IPS DF 6.9 (cell line): Measurements from ENCODE around the gene METTL8.
A peak's percentile ranks its signal among the peaks of the same experiment; 100 is the strongest.
"Not testable (repeated sequence)": the region's sequence is repeated elsewhere in the genome, so short reads cannot be mapped to it uniquely, and the experiment has no call there.

Experiments used
- DNase-seq: peaks from one replicate; pipeline ENCODE4 v3.0.0-alpha.2; 2013; ENCODE audit warnings: low read depth, low spot score
- H3K27ac ChIP-seq: one replicate; pipeline ENCODE4 v1.5.1; 2013; ENCODE audit warnings: low read length, control low read depth
- H3K27me3 ChIP-seq: 2 replicates; pipeline ENCODE4 v1.6.1; 2013; ENCODE audit warnings: mild to moderate bottlenecking, low read length; ENCODE audit not compliant: control insufficient read depth, insufficient read depth
- H3K36me3 ChIP-seq: 2 replicates; pipeline ENCODE4 v1.6.1; 2013; ENCODE audit warnings: low read length; ENCODE audit not compliant: control insufficient read depth, insufficient read depth
- H3K4me1 ChIP-seq: 2 replicates; pipeline ENCODE4 v1.6.1; 2013; ENCODE audit warnings: low read length; ENCODE audit not compliant: control insufficient read depth, insufficient read depth
- H3K4me3 ChIP-seq: 2 replicates; pipeline ENCODE4 v1.5.1; 2013; ENCODE audit warnings: mild to moderate bottlenecking, low read length
- H3K9me3 ChIP-seq: 2 replicates; pipeline ENCODE4 v1.6.1; 2013; ENCODE audit warnings: low read length, inconsistent platforms; ENCODE audit not compliant: control insufficient read depth, insufficient read depth
- WGBS: extraction: QIAGEN DNeasy Blood & Tissue Kit; methylation state at CpG from one replicate; pipeline ENCODE4 v1.1.7; 2013; ENCODE audit warnings: mixed read lengths, missing lambda C conversion rate; ENCODE audit not compliant: insufficient read length, insufficient coverage; 5-methylcytosine and 5-hydroxymethylcytosine counted together

Gene METTL8

DNA sequence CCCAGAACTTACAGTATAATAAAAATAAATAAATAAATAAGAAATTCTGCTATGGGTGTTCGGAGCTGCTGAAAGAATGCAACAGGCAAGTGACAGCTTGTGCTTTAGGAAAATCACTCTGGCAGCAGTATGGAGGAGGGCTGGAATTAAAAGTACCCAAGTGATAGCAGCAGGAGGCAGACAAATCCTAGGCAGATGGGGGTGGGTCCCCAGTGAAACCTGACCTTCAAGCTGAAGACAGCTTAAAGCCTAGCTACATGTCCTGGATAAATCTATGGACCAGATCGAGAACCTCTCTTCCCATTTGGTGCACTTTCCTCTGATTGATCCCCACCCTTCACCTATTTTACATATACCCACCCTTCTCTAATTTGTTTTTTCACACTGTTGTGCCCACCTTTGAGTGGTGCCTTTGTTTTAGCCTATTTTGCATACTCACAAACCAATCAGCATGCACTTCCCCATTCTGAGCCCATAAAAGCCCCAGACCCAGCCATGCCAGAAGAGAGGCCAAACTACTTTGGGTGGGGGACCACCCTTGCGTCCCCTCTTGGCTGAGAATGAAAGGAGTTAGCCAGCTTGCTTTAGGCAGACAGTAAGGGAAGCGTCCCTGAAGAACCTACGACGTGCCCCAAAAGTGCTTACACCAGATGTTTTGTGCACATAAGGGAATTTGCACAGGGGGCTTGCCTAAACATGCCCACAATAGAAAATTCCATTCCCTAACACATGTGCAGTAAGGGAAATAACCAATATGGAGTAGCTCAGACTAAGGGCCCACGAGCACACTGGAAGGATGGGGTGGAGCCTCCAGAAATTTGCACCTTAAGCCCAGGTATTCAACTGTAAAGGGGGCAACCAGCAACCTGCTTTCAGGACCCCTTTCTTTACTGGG is 3.0 kb downstream of the METTL8 start:
- no peak for DNase-seq
- H3K4me1 ChIP-seq: peaks cover 1% of the 10 kb centered on the region; the same call in 1 of the 2 replicates
- WGBS: no CpG with 5 or more reads among the region's 7 CpGs
- H3K27me3 ChIP-seq: no peaks in the 10 kb centered on the region
- H3K4me3 ChIP-seq: no peak overlapping the region
- H3K36me3 ChIP-seq: no peaks in the 10 kb centered on the region
- no peak overlapping the region for H3K27ac ChIP-seq
- no peaks in the 10 kb centered on the region for H3K9me3 ChIP-seq

DNA sequence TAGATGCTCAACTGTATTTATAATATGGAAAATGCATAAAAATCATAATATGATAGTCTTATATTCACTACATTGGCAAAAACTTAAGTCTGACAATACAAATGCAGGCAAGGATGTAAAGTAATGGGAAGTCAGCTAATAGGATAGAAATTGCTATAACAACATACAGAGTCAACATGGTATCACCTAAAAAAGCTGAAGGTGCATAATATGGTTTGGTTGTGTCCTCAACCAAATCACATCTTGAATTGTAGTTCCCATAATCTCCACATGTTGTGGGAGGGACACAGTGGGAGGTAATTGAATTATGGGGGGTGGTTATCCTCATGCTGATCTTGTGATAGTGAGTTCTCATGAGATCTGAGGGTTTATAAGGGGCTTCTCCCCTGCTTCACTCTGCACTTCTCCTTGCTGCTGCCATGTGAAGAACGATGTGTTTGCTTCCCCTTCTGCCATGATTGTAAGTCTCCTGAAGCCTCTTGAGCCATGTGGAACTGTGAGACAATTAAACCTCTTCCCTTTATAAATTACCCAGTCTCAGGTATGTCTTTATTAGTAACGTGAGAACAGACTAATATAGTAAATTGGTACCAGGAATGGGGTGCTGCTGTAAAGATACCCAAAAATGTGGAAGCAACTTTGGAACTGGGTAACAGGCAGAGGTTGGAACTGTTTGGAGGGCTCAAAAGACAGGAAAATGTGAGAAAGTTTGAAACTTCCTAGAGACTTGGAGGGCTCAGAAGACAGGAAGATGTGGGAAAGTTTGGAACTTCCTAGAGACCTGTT is 10.9 kb downstream of the METTL8 start:
- not testable (repeated sequence) for H3K4me1 ChIP-seq, H3K27me3 ChIP-seq, H3K27ac ChIP-seq, H3K9me3 ChIP-seq, H3K4me3 ChIP-seq, H3K36me3 ChIP-seq, DNase-seq
- no CpG with 5 or more reads among the region's 2 CpGs for WGBS

DNA sequence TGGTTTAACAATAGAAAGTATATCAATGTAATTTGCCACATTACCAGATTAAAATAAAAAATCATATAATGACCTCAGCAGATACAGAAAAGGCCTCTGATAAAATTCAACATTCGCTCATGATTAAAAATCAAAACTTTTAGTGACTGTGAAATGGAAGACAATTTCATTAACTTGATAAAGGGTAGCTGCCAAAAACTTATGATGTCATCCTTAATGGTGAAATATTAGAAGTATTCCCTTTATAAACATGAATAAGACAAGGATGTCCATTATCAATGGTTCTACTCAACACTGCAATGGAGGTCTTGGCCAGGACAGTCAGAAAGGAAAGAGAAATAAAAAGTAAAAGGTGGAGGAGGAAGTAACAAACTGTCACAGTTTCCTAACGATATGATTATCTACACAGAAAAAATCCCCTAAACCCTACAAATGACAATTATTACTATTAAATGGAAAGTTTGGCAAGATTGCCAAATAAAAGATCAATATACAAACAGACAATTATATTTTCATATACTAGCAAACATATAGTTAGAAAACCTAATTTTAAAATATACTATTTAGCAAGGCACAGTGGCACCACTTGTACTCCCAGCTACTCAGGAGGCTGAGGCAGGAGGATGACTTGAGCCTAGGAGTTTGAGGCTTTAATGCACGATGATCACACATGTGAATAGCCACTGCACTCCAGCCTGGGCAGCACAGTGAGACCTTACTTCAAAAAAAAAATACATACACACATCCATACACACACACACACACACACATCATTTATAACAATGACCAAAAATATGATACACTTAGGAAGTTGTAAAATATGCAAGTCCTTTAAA is 12.8 kb downstream of the METTL8 start:
- Histone ChIP-seq H3K9me3 (peaks cover 4% of the 10 kb centered on the region; the same call in 1 of the 2 replicates), H3K4me1 (no peaks in the 10 kb centered on the region), H3K27ac (no peak overlapping the region), H3K4me3 (no peak overlapping the region), H3K27me3 (no peaks in the 10 kb centered on the region), H3K36me3 (no peaks in the 10 kb centered on the region)
- no peak for DNase-seq
- no CpG with 5 or more reads among the region's 3 CpGs for WGBS

DNA sequence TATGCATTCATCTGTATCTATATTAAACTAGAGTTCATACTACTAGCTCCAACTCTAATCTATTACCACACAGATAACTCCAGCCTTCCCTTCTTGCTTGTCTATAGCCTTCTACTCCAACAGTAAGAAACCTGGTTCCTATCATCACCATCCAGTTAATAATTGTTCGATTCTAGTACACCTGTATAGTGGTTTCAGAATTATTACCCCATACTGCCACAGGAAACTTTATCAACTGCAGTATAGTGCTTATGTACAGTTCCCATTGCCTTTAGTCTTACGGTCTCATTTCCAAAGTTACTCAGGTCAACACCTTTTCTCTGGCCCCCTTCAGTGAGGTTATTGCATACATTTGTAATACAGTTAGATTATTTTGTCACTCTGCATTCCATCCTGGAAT is 14.5 kb downstream of the METTL8 start:
- Histone ChIP-seq H3K27ac (no peak overlapping the region), H3K9me3 (peaks cover 4% of the 10 kb centered on the region; the same call in 1 of the 2 replicates), H3K27me3 (no peaks in the 10 kb centered on the region), H3K4me3 (no peak overlapping the region), H3K36me3 (no peaks in the 10 kb centered on the region), H3K4me1 (no peaks in the 10 kb centered on the region)
- whole genome bisulfite sequencing: no CpG with 5 or more reads among the region's 2 CpGs
- DNase-seq: no peak

DNA sequence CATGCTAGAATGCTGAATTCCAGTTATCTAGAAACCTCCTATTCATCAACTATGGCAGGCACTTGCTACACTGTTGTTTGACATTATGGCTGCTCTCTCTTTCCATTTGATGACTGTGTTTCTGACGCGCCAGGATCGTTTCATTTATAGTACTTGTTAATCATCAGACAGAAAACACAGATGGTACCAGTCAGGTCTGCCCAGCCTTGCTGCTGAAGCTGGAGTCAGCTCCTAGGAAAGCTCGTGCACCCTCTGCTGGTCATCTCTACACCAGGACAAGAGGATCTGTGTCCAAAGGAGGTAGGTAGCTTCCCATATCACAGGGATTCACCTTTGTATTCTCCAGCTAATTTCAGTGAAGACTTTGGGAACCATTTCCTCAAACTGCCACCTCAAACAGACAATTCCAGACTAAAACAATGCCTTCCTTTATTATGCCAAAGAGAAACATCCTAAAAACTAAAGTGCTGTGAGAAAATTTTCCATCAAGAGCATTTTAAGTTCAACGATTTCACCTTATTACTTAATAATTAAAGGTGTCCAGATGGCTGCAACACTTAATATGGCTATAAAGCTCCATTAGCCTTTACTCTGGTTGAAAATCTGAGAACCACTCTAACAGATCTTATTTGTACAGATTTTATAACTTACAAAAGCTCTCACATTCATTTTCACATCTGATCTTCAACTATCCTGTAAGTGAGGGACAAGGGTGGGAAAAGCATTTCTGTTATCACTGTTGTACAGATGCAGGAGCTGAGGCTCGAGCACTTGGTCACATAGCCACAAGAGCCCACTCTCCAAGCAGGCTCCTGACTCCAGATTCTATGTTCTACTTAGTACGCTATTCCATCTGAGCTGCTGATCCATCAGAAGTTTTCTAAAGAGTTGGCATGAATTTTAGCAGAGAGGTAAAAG is 17.5 kb downstream of the METTL8 start:
- no peaks in the 10 kb centered on the region for H3K36me3 ChIP-seq
- no peak overlapping the region for H3K4me3 ChIP-seq
- no peaks in the 10 kb centered on the region for H3K4me1 ChIP-seq
- DNase-seq: peak; percentile 86
- no peaks in the 10 kb centered on the region for H3K27me3 ChIP-seq
- no peaks in the 10 kb centered on the region for H3K9me3 ChIP-seq
- WGBS: no CpG with 5 or more reads among the region's 7 CpGs
- no peak overlapping the region for H3K27ac ChIP-seq

DNA sequence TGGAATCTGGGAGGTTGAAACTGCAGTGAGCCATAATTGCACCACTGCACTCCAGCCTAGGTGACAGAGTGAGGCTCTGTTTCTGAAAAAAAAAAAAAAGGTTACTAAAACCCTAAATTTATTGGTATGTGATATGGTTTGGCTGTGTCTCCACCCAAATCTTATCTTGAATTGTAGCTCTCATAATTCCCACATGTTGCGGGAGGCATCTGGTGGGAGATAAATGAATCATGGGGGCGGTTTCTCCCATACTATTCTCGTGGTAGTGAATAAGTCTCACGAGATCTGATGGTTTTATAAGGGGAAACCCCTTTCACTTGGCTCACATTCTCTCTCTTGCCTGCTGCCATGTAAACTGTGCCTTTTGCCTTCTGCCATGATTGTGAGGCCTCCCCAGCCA is 19.1 kb downstream of the METTL8 start:
- not testable (repeated sequence) for H3K4me3 ChIP-seq, H3K27me3 ChIP-seq, DNase-seq, H3K36me3 ChIP-seq, H3K9me3 ChIP-seq, H3K27ac ChIP-seq, H3K4me1 ChIP-seq
- WGBS: no CpG with 5 or more reads among the region's 4 CpGs

DNA sequence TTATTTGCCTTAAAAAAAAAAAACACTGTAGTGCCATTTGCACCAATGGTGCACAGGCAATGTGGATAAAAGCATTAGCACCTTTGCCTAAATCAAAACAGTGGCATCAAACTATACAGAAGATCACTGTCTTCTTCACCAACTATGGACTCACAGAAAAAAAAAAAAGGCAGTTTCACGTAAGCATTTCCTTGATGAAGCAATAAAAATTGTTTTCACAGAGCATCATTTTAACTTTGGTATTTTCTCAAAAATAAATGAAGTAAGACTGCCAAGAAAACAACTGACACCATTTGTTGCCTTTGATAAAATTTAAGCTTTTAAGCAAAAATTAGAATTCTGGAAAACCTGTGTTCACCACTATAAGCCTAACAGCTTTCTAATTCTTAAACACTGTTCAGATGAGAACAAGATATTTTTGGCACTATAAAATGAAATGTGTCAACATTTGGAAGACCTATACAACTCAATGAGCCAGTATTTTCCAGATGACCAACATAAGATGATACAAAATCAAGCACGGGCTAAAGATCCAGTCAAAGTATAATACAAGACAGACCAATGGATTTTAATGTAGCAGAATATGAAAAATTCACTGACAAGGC is 21.1 kb downstream of the METTL8 start:
- WGBS: no CpG with 5 or more reads among the region's 2 CpGs
- Histone ChIP-seq H3K4me1 (peaks cover 7% of the 10 kb centered on the region; the same call in 1 of the 2 replicates), H3K27ac (no peak overlapping the region), H3K4me3 (no peak overlapping the region), H3K9me3 (no peaks in the 10 kb centered on the region), H3K36me3 (no peaks in the 10 kb centered on the region), H3K27me3 (no peaks in the 10 kb centered on the region)
- DNase-seq: no peak

DNA sequence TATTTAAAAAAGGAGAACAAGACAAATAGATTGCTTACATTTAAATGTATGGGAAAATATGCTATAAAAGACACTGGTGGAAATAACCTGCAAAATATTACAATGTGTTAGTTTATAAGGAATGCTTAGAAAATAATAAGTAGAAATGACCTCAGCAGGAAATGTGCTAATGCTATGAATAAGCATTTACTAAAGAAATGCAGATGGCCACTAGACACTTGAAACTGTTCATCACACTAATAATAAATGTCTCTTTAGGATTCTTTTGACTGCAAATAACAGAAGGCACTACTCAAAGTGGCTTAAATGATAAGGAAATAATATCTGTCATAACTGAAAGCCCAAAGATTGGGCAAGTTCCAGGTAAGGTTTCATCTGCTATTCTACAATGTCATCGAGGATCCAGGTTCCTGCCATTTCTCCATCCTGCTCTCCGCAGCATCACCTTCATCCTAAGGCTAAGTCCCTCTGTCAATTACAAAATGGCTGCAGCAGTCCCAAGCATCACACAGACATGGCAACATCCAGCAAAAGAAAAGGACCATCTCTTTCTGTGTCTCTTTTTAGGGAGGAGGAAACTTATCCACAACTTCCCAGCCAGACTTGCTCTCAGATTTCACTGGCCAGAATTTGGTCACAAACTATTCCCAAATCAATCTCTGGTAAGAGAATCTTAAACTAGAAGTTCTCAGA is 21.9 kb downstream of the METTL8 start:
- no peaks in the 10 kb centered on the region for H3K36me3 ChIP-seq
- H3K27me3 ChIP-seq: no peaks in the 10 kb centered on the region
- H3K27ac ChIP-seq: no peak overlapping the region
- no peak for DNase-seq
- H3K4me3 ChIP-seq: no peak overlapping the region
- H3K4me1 ChIP-seq: peaks cover 7% of the 10 kb centered on the region; the same call in 1 of the 2 replicates
- no peaks in the 10 kb centered on the region for H3K9me3 ChIP-seq
- WGBS: no CpG with 5 or more reads among the region's 2 CpGs

DNA sequence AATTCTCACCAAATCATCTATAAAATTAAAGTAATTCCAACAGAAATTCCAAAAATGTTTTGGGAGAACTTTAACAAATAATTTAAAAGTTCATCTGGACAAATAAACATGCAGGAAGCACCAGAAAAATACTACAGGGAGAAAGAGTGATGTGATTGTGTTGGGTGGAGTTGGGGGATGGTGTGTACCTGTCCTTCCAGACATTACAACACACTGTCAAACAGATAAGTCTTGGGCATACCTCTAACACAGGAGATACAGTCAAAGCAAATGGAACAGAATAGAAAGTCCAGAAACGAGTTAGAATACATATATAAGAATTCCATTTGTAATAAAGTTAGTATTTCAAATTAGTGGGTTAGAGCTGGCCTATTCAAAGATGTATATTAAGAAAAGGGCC is 22.6 kb downstream of the METTL8 start:
- H3K4me1 ChIP-seq: peaks cover 10% of the 10 kb centered on the region; the same call in 1 of the 2 replicates
- no peak overlapping the region for H3K27ac ChIP-seq
- no peaks in the 10 kb centered on the region for H3K36me3 ChIP-seq
- WGBS: no CpG with 5 or more reads among the region's 1 CpG
- no peak overlapping the region for H3K4me3 ChIP-seq
- DNase-seq: no peak
- no peaks in the 10 kb centered on the region for H3K9me3 ChIP-seq
- no peaks in the 10 kb centered on the region for H3K27me3 ChIP-seq
